Subcutaneous abdominal adipose tissue (tissue), 5 donors: Measurements from ENCODE around the gene RNF130.
"Not testable (repeated sequence)": the region's sequence is repeated elsewhere in the genome, so short reads cannot be mapped to it uniquely, and the experiment has no call there.

ENCODE experiments used
- H3K27ac ChIP-seq: one replicate; pipeline ENCODE4 v1.7.0; 2013; ENCODE audit warnings: low read depth, mild to moderate bottlenecking, inconsistent platforms, low read length, moderate library complexity
- H3K27me3 ChIP-seq, 5 donors: one replicate each; pipeline ENCODE4 v1.7.0; 2013; ENCODE audit warnings: low read length in 5 of 5, inconsistent platforms in 1 of 5; ENCODE audit not compliant: control insufficient read depth in 5 of 5, insufficient read depth in 4 of 5
- H3K36me3 ChIP-seq, 5 donors: one replicate each; pipeline ENCODE4 v1.7.0; 2013; ENCODE audit warnings: low read length in 5 of 5; ENCODE audit not compliant: control insufficient read depth in 5 of 5, insufficient read depth in 5 of 5
- H3K4me1 ChIP-seq, 5 donors: one replicate each; pipeline ENCODE4 v1.7.0; 2013; ENCODE audit warnings: low read length in 5 of 5, mild to moderate bottlenecking in 3 of 5, moderate library complexity in 1 of 5; ENCODE audit not compliant: control insufficient read depth in 5 of 5, insufficient read depth in 5 of 5
- H3K4me3 ChIP-seq, 5 donors: one replicate each; pipeline ENCODE4 v1.7.0; 2013; ENCODE audit warnings: low read length in 5 of 5, low read depth in 1 of 5
- H3K9ac ChIP-seq, 5 donors: one replicate each; pipeline ENCODE4 v1.7.0; 2013; ENCODE audit warnings: low read length in 5 of 5, mild to moderate bottlenecking in 4 of 5, moderate library complexity in 3 of 5
- H3K9me3 ChIP-seq, 5 donors: one replicate each; pipeline ENCODE4 v1.7.0; 2013; ENCODE audit warnings: low read length in 5 of 5; ENCODE audit not compliant: control insufficient read depth in 5 of 5
- donor health status: healthy.
- donor health status: healthy.
- donor health status: healthy.
- donor health status: healthy.
- donor health status: healthy.

RNF130 gene

DNA sequence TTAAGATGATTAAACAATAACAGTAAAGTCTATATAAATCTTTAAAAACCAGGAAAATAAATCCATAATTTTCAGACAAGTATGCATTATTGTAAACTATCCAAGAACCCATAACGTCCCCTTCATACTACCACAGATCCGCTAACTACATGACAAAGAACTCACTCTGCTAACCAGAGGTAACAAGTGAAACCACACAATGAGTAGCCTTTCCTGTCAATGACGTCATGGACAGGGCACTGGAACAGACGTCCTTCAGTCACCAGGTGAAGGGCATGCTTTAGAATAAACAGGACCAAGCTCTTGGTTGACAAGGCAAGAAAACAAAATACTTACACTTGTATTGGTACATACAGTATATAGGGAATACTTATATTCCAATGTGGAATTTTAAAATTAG, 45.2 kb downstream of the RNF130 start:
- H3K27ac ChIP-seq, result peak overlapping the region; percentile 42

DNA sequence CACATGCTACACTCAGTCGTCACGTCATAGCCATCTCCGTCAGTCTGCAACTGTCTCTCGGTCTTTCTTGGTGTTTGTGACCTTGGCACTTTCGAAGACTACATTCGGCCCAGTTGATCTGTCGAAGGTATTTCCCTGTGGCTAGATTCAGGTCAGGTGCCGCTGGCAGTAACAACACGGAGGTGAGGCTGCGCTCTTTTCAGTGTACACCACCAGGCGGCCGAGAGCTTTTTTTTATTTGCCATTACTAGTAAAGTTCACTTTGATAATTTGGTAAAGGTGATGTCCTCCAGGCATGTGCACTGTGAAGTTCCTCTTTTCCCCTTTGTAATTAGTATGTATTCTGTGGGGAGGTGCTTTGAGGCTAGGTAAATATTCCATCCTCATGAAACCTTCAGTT, 49.7 kb downstream of the RNF130 start:
- Histone ChIP-seq H3K4me3 (no peak overlapping the region), H3K27me3 (no peaks in the 10 kb centered on the region), H3K9me3 (peaks cover 0 to 3% (median 0%) of the 10 kb centered on the region in 5 donors), H3K36me3 (peaks cover 0 to 14% (median 5%) of the 10 kb centered on the region in 5 donors), H3K9ac (no peak overlapping the region), H3K4me1 (peaks cover 0 to 26% (median 20%) of the 10 kb centered on the region in 5 donors), H3K27ac (no peak overlapping the region)

More for the DNA sequence above, 45.2 kb downstream of the RNF130 start:
- peaks cover 0 to 32% (median 22%) of the 10 kb centered on the region in 5 donors for H3K4me1 ChIP-seq
- H3K4me3 ChIP-seq, result no peak overlapping the region
- H3K36me3 ChIP-seq, result peaks cover 0 to 9% (median 0%) of the 10 kb centered on the region in 5 donors
- H3K9ac ChIP-seq, result no peak overlapping the region
- no peaks in the 10 kb centered on the region for H3K9me3 ChIP-seq
- no peaks in the 10 kb centered on the region for H3K27me3 ChIP-seq

DNA sequence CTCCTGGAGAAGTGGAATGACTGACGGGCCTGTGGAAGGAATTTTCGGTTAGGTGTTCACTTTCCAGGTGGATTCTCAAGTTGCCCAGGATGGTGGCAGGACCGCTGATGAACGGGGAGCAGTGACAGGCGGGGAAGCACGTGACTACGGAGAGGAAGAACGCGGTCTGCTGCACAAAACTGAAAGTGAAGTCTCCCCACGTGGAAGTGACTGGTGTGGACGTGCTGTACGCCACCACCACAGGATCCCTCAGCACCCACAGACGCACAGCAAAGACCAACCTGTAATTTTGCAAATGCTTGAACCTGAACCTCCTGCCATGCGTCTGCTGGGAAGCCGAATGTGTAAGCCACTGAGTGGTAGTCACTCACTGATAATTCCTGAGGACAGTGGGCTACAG, 51.4 kb downstream of the RNF130 start:
- Histone ChIP-seq H3K4me1 (peaks cover 0 to 18% (median 16%) of the 10 kb centered on the region in 5 donors), H3K27ac (no peak overlapping the region), H3K4me3 (no peak overlapping the region), H3K27me3 (no peaks in the 10 kb centered on the region), H3K36me3 (peaks cover 0 to 14% (median 5%) of the 10 kb centered on the region in 5 donors), H3K9ac (no peak overlapping the region), H3K9me3 (peaks cover 0 to 3% (median 0%) of the 10 kb centered on the region in 5 donors)

DNA sequence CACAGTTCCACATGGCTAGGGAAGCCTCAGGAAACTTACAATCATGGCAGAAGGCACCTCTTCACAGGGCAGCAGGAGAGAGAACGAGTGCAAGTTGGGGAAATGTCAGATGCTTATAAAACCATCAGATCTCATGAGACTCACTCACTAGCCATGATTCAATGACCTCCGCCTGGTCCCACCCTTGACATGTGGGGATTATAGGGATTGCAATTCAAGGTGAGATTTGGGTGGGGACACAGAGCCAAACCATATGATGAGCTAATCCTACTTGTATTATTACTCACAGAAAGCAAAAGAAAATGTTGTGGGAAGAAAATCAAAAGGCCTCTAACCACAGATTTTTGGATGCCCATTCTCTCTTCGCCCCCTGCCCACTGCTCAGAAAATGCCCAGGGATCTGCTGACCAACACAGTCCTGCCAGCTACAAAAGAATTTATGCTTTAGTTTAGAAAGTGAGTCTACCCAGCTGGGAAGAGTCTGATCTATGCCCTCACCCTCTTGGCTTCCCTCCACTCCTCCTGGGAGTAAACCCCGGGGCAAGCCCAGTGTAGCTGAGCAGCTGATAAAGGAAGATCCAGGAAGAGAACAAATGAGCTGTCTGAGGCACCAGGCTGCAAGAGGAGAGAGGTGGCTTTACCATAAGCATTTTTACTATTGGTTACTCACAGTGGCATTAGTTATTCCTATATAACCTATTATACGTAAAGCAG, 53.1 kb downstream of the RNF130 start:
- Histone ChIP-seq H3K27ac (peak overlapping the region; percentile 43), H3K9me3 (peaks cover 0 to 3% (median 0%) of the 10 kb centered on the region in 5 donors), H3K36me3 (peaks cover 0 to 9% (median 5%) of the 10 kb centered on the region in 5 donors), H3K4me1 (peaks cover 0 to 25% (median 13%) of the 10 kb centered on the region in 5 donors), H3K27me3 (no peaks in the 10 kb centered on the region), H3K4me3 (no peak overlapping the region), H3K9ac (no peak overlapping the region)

DNA sequence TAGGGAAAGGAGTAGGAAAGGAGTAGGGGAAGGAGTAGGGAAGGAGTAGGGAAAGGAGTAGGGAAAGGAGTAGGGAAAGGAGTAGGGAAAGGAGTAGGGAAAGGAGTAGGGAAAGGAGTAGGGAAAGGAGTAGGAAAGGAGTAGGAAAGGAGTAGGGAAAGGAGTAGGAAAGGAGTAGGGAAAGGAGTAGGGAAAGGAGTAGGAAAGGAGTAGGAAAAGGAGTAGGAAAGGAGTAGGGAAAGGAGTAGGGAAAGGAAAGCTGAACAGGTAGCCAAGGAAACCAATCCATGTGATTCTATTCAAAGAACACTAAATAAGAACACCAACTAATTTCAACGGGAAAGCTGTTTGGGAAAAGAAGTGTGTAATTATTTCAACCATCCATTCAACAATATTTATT, 56.0 kb downstream of the RNF130 start:
- Histone ChIP-seq H3K4me1 (peaks cover 0 to 21% (median 11%) of the 10 kb centered on the region in 5 donors), H3K36me3 (peaks cover 3 to 25% (median 16%) of the 10 kb centered on the region in 5 donors)
- not testable (repeated sequence) for H3K9me3 ChIP-seq, H3K9ac ChIP-seq, H3K27me3 ChIP-seq, H3K27ac ChIP-seq, H3K4me3 ChIP-seq

DNA sequence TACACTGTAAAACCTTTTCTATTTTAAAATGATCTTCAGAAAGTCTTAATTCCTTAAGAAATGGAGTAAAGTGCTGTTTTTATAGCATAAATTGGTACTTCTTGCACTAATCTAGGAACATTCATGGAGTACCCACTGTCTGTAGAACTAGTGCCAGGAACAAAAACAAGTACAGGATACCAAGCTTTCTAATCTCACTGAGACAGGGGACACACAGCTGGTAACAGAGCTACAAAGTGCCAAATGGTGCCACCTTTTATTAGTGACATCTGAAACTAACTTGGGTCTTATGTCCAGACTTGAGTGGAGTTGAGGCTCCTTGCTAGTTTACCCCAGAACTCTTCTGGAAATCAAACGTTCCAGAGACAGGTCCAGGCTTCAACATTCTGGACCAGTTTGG, 57.9 kb downstream of the RNF130 start:
- Histone ChIP-seq H3K27me3 (no peaks in the 10 kb centered on the region), H3K4me3 (no peak overlapping the region), H3K36me3 (peaks cover 3 to 21% (median 13%) of the 10 kb centered on the region in 5 donors), H3K9ac (no peak overlapping the region), H3K4me1 (peaks cover 0 to 14% (median 9%) of the 10 kb centered on the region in 5 donors), H3K9me3 (no peaks in the 10 kb centered on the region), H3K27ac (no peak overlapping the region)

DNA sequence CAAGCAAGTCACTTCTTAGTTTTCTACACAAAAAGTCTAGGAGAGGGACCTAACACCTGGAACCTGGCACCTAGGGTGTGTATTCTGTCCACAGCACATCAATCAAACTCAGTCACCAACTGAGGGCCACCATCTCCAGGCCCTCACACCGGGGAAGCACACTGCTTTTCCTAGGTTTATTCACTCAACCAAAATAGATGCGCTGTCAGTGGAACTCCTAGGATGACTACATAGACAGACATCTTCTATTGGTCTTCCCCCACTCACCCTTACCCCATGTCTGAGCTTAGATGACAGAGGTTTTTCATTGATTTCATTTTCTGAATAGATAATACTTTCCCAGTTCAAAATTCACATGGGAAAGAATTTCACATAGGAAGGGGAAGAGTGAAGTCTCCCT, 59.2 kb downstream of the RNF130 start:
- Histone ChIP-seq H3K4me1 (peaks cover 0 to 17% (median 11%) of the 10 kb centered on the region in 5 donors), H3K9me3 (no peaks in the 10 kb centered on the region), H3K36me3 (peaks cover 3 to 21% (median 13%) of the 10 kb centered on the region in 5 donors), H3K27me3 (no peaks in the 10 kb centered on the region), H3K4me3 (no peak overlapping the region), H3K27ac (no peak overlapping the region), H3K9ac (no peak overlapping the region)

DNA sequence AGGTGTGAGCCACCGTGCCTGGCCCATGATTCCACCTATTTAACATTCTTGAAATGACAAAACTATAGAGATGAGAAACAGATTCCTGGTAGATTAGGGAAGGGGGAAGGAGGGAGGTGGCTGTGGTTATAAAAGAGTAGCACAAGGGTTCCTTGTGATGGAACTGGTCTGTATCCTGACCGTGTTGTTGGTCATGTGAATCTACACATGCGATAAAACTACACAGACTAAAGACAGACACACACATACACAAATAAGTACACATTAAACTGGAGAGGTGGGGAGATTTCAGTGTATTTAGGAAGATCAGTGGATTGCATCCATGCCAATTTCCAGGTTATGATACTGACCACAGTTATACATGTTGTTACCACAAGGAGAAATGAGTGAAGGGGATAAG, 60.9 kb downstream of the RNF130 start:
- H3K9ac ChIP-seq, result no peak overlapping the region
- H3K27me3 ChIP-seq, result no peaks in the 10 kb centered on the region
- H3K4me3 ChIP-seq, result no peak overlapping the region
- H3K36me3 ChIP-seq, result peaks cover 3 to 21% (median 13%) of the 10 kb centered on the region in 5 donors
- no peak overlapping the region for H3K27ac ChIP-seq
- no peaks in the 10 kb centered on the region for H3K9me3 ChIP-seq
- peaks cover 0 to 22% (median 17%) of the 10 kb centered on the region in 5 donors for H3K4me1 ChIP-seq

DNA sequence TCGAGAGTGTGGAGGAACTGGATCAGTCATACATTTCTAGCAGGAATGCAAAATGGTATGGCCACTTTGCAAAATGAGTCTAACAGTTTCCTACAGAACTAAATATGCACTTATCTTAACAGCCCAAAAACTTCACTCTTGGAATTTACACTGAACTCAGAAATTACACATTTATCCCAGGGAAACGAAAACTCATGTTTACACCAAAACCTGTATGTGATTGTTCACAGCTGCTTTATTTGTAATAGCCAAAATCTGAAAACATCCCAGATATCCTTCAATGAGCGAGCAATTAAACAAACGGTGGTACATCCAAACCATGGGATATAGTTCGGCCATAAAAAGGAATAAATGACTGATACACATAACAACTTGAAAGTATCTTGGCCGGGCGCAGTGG, 62.0 kb downstream of the RNF130 start:
- H3K4me1 ChIP-seq, result peaks cover 0 to 22% (median 16%) of the 10 kb centered on the region in 5 donors
- no peak overlapping the region for H3K9ac ChIP-seq
- H3K9me3 ChIP-seq, result no peaks in the 10 kb centered on the region
- H3K36me3 ChIP-seq, result peaks cover 3 to 21% (median 13%) of the 10 kb centered on the region in 5 donors
- no peaks in the 10 kb centered on the region for H3K27me3 ChIP-seq
- H3K4me3 ChIP-seq, result no peak overlapping the region
- no peak overlapping the region for H3K27ac ChIP-seq

DNA sequence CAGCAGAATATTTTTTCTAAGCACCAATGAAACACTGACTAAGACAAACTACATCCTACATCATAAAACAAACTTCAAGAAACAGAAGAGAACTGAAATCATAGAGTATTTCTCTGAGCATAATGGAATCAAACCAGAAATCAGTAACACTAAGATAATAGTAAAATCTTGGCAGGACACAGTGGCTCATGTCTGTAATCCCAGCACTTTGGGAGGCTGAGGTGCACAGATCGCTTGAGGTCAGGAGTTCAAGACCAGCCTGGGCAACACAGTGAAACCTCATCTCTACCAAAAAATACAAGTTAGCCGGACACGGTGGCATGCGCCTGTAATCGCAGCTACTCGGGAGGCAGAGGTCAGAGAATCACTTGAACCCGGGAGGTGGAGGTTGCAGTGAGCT, 63.1 kb downstream of the RNF130 start:
- Histone ChIP-seq H3K4me3 (no peak overlapping the region), H3K27ac (no peak overlapping the region), H3K4me1 (peaks cover 0 to 14% (median 7%) of the 10 kb centered on the region in 5 donors), H3K36me3 (peaks cover 3 to 21% (median 13%) of the 10 kb centered on the region in 5 donors), H3K9me3 (no peaks in the 10 kb centered on the region), H3K9ac (no peak overlapping the region), H3K27me3 (no peaks in the 10 kb centered on the region)
